NCI-H1048 (cell line): Measurements from ENCODE around the gene PDLIM4.
A peak's percentile ranks its signal among the peaks of the same experiment; 100 is the strongest.

Source experiments
- DNase-seq: peaks from one replicate; lab custom pipeline; 2025; lab: John Stamatoyannopoulos, UW

Gene PDLIM4

GRCh38 chr5:132283423-132284043 lies 26.0 kb downstream of the PDLIM4 start:
- DNase-seq, result no peak

DNA sequence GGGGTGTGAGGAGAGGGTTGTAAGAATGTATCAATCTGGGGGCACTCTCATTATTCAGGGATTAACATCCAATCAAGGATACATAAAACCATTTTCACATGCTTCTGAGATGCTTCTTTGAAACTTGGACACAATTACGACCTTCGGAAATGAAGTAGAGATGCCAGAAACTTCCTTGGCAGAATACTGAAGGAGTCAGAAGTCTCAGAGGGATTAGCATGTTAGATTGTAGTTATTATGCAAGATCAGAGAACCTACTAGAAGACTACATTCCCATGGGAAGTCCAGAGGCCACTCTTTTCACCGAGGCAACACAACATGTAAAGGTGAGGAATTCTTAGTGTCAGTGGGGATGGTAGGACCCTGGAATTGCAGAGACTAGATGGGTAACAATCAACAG lies 31.6 kb downstream of the PDLIM4 start:
- DNase-seq, result no peak

- no peak for DNase-seq
These were observed 33.5 kb downstream of the PDLIM4 start for GRCh38 chr5:132291026-132291425.

GRCh38 chr5:132293066-132293991 lies 35.8 kb downstream of the PDLIM4 start:
- peak; percentile 30 for DNase-seq

GRCh38 chr5:132293992-132294727 lies 36.7 kb downstream of the PDLIM4 start, which contains the start of gene SLC22A4:
TSS of gene SLC22A4 (plus strand) at chr5:132294394. CDS start at chr5:132294617, 223 bp downstream.
- DNase-seq, result peak; percentile 84

- DNase-seq, result no peak
These were observed 37.4 kb downstream of the PDLIM4 start for GRCh38 chr5:132294728-132295504.

DNA sequence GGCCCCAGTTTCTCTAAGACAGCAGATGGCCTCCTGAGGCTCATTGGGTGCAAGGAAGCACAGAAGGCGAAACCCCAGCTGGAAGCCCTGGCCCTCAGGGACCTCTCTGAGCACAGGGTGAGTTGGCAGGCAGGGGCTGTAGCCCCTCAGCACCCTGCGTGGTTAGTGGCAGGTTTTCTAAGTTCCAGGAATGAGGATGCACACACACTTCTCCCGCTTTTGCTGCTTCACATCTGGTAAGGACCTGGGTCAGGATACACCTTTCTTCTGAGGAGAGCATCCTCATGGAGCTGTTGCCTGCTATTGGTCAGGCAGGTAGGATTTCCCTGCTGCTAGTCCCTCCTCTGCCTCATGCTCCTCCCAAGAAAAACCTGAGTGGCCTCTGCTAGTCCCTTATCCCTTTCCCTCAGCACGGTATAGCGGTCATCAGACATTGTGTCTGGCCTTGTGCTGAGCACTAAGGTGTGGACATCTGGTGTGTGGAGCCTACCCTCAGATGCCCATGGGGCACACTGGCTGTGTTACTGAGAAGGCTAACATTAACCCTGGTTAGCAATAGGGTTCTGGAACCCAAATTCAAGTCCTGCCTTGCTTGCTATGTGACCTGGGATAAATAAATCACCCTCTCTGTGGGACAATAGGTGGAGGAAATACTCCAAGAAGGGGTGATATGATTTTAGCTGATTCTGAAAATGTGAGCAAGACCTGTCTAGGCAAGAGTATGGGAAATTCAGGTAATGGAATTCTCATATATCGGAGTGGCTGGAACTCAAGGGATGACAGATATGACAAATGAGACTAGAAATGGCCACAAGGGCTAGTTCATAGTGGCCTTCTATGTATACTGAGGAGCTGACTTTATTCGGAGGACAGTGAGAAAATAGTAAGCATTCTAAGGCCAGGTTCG lies 38.3 kb downstream of the PDLIM4 start:
- no peak for DNase-seq

DNA sequence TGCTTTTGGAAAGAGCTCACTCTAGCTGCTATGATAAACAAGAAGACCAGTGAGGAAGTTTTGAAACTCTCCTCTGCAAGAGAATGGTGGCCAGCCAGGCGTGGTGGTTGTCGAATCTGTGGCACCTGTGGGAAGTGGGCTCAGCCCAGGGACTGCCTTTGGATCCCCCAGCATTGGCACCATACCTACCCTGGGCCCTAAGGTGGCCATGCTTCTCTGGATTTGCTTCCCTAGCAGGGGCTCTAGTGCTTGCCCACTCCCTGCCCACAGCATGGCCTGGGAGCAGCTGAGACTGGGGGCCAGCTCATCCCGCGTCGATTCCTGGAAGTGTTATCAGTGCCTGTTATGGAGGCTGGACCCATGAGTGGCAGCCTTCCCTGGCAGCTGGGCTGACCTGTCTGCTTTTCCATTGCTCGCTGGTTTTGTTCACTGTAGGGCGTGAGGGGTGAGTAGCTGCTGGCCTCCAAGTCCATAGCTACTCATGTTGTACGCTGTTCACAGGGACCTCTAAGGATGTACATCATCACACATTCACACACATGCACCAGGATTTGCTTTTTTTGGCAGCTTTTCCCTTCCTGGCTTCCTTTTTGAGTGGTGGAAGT lies 39.0 kb downstream of the PDLIM4 start:
- DNase-seq, result no peak

DNA sequence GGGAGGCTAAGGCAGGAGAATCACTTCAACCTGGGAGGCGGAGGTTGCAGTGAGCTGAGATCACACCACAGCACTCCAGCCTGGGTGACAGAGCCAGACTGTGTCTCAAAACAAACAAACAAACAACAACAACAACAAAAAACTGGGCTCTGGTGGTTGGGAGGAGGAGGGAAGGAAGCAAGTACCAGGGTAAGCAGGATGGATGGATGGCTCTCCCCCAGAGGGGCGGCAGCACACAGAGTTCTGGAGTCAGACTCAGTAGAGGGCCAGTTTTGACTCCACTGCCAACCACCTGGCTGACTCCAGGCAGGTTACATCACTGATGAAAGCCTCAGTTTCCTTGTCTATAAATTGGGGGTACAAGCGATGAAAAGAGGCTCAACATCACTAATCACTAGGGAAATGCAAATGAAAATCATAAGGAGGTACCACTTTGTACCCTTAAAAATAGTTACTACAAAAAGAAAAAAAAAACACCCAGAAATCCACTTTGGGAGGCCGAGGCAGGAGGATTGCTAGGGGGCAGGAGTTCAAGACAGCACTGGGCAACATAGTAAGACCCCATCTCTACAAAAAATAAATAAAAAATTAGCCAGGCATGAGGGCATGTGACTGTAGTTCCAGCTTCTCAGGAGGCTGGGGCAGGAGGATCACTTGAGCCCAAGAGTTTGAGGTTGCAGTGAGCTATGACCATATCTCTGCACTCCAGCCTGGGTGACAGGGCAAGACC lies 39.9 kb downstream of the PDLIM4 start:
- DNase-seq, result no peak

DNA sequence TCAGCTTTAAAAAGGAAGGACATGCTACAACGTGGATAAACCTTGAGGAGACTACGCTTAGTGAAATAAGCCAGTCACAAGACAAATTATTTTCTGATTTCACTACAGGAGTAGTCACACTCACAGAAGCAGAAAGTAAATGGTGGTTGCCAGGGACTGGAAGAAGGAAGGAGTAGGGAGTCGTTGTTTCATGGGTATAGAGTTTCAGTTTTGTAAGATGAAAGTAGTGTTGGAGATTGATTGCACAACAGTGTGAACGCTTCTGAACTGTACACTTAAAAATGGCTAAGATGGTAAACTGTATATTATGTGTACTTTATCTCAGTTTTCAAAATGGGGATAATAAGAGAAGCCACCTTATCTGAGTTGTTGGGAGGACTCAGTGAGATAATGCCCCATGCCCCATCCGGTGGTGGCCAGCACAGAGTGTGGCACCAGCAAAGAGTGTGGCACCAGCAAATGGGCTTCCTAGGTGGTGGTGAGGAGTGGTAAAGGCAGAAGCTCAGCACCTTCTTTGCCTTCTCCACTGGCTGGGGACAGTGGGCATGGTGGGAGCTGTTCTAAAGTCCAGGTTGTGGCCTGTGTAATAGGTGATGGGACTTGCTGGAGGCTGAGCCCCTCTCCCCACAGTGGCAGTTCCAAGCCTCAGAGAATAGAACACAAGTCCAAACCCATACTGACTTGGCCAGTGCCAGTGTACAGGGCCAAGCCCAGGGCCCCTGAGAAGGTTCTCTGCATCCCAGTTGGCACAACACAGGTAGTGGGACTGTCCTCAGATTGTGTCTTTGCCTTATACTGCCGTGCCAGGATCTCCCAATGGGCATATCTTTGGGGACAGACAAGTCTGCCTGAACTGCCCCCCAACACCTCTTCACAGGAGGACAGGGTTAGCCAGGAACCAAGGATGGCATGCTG lies 41.1 kb downstream of the PDLIM4 start:
- DNase-seq, result no peak

GRCh38 chr5:132299917-132300316 lies 42.4 kb downstream of the PDLIM4 start:
- DNase-seq, result no peak

- DNase-seq, result no peak
These were observed 43.3 kb downstream of the PDLIM4 start for GRCh38 chr5:132300577-132301343.

- no peak for DNase-seq
These were observed 44.1 kb downstream of the PDLIM4 start for GRCh38 chr5:132301344-132302271.

GRCh38 chr5:132302413-132302812 lies 44.9 kb downstream of the PDLIM4 start:
- no peak for DNase-seq

GRCh38 chr5:132303589-132303988 lies 46.1 kb downstream of the PDLIM4 start:
- no peak for DNase-seq

GRCh38 chr5:132305420-132305819 lies 47.9 kb downstream of the PDLIM4 start:
- no peak for DNase-seq

- no peak for DNase-seq
These were observed 51.2 kb downstream of the PDLIM4 start for GRCh38 chr5:132308701-132309100.
